GM18508 (cell line): ENCODE results near the gene DYNC2H1.

Experiments
- ATAC-seq: cut with Tn5 transposase; IDR thresholded peaks from one replicate; pipeline ENCODE4 v1.9.1; 2021; ENCODE audit warnings: moderate number of reproducible peaks; ENCODE audit not compliant: insufficient read depth, unreplicated experiment

The DYNC2H1 gene

GRCh38 chr11:103257360-103257759 lies 148.1 kb downstream of the DYNC2H1 start:
- ATAC-seq, result no peak

- ATAC-seq, result no peak
Measured at GRCh38 chr11:103266167-103266831, 157.1 kb downstream of the DYNC2H1 start.

DNA sequence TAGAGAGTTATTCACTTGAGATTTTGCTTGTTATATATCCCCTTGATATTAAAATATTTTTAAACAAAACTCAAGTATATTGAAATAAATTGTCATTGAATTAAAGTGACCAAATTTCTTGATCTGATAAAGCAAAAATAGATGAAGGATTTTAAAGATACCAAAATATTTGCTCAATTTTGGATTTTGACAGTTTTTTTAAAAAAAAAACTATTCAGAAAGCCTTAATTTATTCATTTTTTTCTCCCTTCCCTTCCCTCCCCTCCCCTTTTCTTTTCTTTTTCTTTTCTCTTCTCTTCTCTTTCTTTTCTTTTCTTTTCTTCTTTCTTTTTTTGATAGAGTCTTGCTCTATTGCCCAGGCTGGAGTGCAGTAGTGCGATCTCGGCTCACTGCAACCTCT lies 163.7 kb downstream of the DYNC2H1 start:
- no peak for ATAC-seq

DNA sequence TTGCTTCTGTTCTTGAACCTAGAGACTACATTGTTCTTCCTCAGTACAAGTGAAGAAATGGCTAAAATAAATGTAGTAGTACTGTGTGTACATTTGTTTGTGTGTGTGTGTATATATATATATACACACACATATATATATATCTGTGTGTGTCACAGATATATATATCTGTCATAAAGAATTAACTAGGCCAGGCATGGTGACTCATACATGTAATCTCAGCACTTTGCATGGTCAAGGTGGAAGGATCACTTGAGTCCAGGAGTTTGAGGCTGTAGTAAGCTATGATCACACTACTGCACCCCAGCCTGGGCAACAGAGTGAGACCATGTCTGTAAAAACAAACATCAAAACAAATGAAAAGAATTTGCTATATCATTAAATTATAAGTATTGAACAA lies 164.8 kb downstream of the DYNC2H1 start:
- no peak for ATAC-seq

DNA sequence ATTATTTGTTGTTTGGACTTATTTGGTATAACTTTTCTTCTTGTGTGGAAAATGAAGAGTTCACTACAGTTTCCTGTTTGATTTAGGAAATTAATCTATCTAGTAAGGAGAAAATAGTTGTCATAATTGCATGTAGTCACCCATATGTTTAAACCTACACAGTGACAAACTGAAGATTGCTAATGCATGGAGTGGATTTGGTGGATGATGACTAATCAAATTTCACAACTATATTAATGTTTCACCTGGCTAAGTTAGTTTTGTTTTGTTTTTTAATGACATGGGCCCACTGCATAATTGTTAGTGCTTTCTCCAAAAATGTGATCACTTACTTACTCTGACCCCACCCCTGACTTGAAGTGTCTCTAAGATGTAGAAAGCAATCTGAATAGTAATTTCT lies 170.6 kb downstream of the DYNC2H1 start:
- no peak for ATAC-seq

- ATAC-seq, result no peak
Measured at GRCh38 chr11:103281301-103281700, 172.1 kb downstream of the DYNC2H1 start.

DNA sequence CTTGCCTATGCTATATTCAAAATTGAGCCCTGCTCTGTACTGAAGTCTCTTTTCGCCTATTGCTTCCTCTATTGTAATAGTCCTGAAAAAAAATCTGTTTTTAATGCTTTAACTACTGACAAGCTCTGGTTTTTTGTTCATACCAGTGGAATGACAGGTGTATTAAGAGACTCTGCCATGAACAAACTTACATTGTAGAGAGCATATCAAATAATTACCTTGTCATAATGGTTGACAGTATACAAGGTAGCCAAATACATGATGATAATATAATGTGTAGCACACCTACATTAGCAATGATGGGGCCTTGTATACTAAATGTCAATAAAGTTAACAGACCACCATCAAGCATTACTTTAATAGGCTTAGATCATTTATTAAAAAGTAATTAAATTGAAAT lies 175.0 kb downstream of the DYNC2H1 start:
- no peak for ATAC-seq

DNA sequence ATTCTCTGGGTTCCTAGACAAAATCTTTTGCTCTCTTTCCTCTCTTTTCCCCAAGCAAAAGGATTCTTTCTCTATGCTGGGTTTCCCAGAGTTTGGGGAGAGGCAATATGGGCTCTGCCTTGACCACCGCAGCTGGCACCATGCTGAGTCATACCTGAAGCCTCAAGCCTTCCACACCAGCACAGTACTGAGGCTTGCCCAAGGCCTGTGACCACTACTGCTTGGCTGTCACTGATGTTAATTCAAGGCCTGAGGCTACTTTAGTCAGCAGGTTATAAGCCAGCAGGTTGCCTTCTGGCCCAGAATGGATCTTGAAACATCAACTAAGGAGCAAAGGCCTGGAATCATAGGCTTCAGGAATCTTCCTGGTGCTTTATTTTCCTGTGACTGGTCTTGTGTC lies 185.3 kb downstream of the DYNC2H1 start:
- ATAC-seq, result no peak

- no peak for ATAC-seq
Measured at GRCh38 chr11:103295704-103296103, 186.5 kb downstream of the DYNC2H1 start.

DNA sequence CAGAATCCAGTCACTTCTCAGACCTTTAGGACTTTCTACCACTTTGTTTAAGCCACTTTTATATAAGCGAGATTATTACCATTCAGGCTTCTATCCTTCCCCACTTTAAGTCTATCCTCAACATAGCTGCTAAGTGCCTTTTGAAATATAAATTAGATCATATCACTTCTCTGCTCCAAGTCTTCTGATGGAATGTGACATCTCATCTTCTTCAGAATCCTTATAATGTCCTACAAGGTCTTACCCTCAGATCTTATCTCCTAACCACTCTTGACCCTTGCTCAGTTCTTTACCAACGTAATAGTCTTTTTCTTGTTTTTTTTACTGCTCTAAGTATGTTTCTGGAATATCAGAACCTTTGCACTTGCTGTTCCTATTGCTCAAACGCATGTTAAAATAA lies 188.7 kb downstream of the DYNC2H1 start:
- ATAC-seq, result no peak

DNA sequence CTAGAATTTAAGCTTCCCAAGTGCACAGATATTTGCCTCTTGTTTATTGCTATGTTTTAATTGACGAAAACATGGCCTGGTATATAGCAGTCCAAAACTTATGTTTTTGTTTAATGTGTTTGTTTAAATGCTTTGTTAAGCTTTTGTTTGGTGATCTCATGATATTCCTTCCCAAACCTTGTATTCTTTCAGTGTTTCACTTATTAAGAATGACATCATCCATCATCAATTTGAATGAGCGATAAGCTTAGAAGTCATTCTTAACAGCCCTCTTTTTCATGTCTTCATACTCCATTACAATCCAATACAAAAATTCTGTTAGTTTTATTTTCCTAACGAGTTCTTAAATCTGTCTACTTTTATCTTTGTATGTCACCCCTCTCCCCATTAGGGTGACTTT lies 206.0 kb downstream of the DYNC2H1 start:
- ATAC-seq, result no peak

DNA sequence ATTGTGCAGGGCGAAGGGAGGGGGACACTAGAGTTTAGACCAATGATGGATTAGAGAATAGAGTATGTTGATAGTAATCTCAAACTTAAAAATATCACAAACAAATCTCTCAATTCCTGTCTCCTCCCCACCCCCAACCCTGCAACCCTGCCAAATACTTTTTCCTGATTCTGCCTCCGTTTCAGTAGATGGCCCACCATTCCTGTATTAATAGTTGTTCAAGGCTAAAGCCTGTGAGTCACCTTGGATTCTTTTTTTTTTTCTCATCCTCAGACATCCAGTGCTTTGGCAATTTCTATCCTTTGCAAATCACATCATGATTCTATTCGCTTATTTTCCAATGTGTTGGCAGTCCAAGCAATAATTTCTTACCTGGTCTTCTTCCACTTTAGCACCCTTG lies 207.9 kb downstream of the DYNC2H1 start:
- no peak for ATAC-seq

DNA sequence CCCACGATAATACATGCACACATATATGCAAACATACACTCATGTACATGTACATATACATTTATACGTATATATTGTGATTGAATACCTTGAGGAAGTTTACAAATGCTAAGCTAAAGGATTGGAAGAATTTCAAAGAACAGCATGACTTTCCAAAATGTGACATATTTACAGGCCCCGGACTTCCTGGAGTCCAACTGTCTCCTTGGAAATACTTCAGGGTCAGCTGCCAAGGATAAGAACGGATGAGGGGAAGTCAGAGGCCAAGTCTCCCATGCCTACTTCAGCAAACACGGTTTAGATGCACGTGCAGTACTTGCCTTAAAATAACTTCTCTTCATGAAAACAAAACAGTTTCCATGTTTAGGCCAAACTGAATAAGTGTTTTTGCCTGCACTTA lies 213.6 kb downstream of the DYNC2H1 start:
- no peak for ATAC-seq

- ATAC-seq, result no peak
Measured at GRCh38 chr11:103325686-103326069, 216.5 kb downstream of the DYNC2H1 start.

DNA sequence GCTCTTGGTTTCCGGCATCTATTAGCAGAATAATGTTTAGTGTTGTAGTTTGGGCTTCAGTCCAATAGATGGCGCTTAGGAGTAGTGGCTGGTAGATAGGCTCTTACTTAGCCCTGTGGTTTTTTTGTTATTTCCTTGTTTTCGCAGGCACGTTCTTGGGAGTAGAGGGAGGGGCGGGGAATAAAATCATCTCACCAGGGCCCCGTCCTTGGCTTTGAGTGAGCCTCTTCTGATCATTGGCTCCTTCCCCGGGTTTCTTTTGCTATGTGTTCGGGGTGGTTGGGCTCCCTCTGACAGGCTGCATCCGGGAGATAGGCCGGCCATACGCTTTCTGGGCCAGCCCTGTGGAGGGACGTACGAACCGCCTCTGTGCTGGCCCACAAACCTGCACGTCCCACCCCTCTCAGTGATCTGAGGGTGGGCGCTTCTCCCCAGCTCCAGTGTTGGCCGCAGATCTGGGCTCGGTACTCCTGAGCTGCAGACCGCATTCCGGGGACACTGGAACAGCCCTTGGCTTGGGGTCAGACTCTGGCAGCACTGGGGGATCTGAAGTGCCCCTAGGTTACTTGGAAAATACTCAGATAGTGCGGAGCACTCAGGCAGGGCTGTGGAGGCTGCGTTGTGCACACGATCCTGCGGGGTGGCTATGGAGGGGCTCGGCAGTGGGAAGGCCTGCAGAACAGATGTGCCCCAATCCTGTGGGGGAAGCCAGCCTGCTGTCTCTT lies 217.0 kb downstream of the DYNC2H1 start:
- ATAC-seq, result peak; percentile 95

DNA sequence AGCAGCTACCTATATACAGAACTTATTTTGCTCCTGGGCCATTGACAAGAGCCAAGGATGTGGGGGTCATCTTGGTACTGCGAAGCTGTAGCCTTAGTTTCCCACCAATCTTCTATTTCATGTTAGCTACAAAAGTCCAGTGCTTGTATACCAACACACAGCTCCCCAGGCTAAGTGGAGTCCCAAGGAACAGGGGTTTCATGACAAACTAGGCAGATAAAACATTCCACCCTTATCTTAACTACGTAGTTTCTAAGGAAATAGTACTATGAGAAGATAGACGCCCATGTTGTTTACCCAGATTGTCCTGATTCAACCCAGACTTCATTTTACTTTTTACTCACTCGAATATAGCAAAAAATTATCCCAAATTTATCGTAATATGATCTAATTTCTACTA lies 218.5 kb downstream of the DYNC2H1 start:
- no peak for ATAC-seq

- no peak for ATAC-seq
Measured at GRCh38 chr11:103332409-103332808, 223.2 kb downstream of the DYNC2H1 start.

- ATAC-seq, result no peak
Measured at GRCh38 chr11:103338621-103339484, 229.6 kb downstream of the DYNC2H1 start.

- no peak for ATAC-seq
Measured at GRCh38 chr11:103339485-103339857, 230.2 kb downstream of the DYNC2H1 start.

DNA sequence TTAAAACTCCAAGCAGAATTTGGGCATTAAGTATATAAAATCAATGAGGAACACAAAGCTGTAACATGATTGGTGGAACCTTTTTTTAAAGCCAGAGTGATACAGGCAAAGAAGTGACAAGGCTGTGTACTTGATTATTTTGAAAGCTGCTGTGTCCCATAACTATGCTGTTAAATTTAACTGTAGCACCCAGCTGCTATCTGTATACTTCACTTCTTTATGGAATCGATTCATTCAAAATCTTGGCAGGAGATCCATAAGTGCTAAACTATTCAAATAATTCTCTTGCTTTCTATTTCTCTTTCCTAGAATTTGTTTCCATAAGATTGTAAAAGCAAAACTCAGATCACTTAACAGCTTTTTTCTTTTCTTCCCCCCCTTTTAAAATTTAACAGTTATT lies 231.7 kb downstream of the DYNC2H1 start:
- ATAC-seq, result no peak

DNA sequence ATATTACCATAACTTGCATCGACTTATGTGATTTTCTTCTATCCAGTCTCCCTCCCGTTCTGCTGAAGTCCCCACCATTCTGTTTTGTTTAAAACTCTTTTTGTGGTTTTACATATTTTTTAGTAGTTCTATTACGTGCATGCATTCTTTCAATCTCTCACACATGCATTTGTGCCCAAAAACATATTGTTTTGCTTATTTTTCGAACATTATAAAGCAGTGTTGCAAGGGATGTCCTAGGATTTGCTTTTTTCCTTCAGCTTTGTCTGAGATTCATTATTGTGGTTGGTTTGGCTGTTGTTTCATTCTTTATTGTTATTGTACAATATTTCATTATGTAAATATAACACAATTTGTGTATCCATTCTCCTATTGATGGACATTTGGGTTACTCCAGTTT lies 235.7 kb downstream of the DYNC2H1 start:
- ATAC-seq, result no peak
